ENCODE measurements around the gene TMEM109. TPM values are rescaled to one million over a fixed set of nuclear protein-coding genes. Genes with fewer than 3 reads are reported as not detected.

The TMEM109 gene
- total and polyA plus RNA-seq, 2 donors, result 18.7 to 58.1 TPM

DNA sequence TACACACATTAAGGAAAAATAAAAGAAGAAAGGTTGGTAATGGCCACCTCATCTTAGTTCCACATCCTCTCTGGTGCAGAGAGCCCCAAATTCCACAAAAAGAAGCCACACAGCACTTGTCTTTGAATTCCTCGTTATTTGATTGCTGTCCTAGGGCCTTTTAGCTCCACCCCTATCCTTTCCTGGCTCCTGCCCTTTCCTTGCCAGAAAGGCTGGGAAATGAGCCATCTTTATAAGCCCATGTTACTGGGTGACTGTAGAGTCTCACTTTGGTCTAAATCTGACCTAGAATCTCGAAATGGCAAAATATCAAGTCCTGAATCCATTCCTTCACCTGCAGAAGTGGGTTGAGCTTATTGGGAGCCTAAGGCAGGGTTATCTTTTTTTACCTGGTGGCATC, 6.0 kb downstream of the TMEM109 start:
- H3K27me3 ChIP-seq (ENCODE audit: control insufficient read depth in 2 of 2, insufficient read depth in 1 of 2, low read length in 1 of 2), result peaks cover 13 to 21% of the 10 kb centered on the region in 2 donors
- H3K27ac ChIP-seq (ENCODE audit: low read depth in 1 of 2, low read length in 1 of 2), result no peak overlapping the region
- peaks cover 27 to 45% of the 10 kb centered on the region in 2 donors for H3K4me1 ChIP-seq (ENCODE audit: control insufficient read depth in 2 of 2, insufficient read depth in 2 of 2, low read length in 2 of 2)
- H3K9me3 ChIP-seq (ENCODE audit: control insufficient read depth in 2 of 2, insufficient read depth in 1 of 2, low read length in 1 of 2), result peaks cover 0 to 5% of the 10 kb centered on the region in 2 donors
- WGBS, result 94% methylated on average over 2 of the region's 2 CpGs
- no peak for DNase-seq (ENCODE audit: low read depth in 6 of 9, low spot score in 9 of 9)
- peaks cover 43 to 45% of the 10 kb centered on the region in 2 donors for H3K36me3 ChIP-seq (ENCODE audit: control insufficient read depth in 2 of 2, insufficient read depth in 2 of 2, low read length in 1 of 2)
- no peak overlapping the region for H3K4me3 ChIP-seq (ENCODE audit: low read length in 2 of 2)

DNA sequence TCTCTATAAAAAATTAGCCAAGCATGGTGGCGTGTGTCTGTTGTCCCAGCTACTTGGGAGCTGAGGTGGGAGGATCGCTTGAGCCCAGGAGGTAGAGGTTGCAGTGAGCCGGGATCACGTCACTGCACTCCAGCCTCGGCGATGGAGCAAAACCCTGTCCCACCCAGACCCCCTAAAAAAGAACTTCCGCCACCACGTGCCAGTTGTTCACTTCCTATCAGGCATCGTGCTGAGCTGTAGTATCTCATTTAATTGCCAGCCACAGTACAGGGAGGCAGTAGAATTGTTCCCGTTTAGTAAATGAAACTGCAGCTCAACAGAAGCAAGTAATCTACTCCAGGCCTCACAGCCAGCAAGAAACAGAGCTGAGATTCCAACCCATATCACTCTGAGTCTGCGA, 7.3 kb downstream of the TMEM109 start:
- peaks cover 21 to 43% of the 10 kb centered on the region in 2 donors for H3K4me1 ChIP-seq (ENCODE audit: control insufficient read depth in 2 of 2, insufficient read depth in 2 of 2, low read length in 2 of 2)

DNA sequence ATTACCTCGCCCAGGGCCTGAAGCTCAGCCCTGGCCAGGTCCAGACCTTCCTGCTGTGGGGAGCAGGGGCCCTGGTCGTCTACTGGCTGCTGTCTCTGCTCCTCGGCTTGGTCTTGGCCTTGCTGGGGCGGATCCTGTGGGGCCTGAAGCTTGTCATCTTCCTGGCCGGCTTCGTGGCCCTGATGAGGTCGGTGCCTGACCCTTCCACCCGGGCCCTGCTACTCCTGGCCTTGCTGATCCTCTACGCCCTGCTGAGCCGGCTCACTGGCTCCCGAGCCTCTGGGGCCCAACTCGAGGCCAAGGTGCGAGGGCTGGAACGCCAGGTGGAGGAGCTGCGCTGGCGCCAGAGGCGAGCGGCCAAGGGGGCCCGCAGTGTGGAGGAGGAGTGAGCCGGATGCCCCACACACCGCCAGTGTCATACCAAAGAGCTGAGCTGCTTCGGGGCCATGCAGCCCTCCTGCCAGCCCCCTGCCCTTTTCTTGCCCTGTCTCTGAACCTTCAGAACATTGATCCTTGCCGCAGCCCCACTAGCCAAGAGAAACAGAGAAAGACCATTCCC, 7.9 kb downstream of the TMEM109 start:
- peaks cover 18 to 40% of the 10 kb centered on the region in 2 donors for H3K27me3 ChIP-seq (ENCODE audit: control insufficient read depth in 2 of 2, insufficient read depth in 1 of 2, low read length in 1 of 2)
- WGBS, result 96% methylated on average over 23 of the region's 23 CpGs
- no peak overlapping the region for H3K27ac ChIP-seq (ENCODE audit: low read depth in 1 of 2, low read length in 1 of 2)
- H3K9me3 ChIP-seq (ENCODE audit: control insufficient read depth in 2 of 2, insufficient read depth in 1 of 2, low read length in 1 of 2), result peaks cover 0 to 7% of the 10 kb centered on the region in 2 donors
- H3K36me3 ChIP-seq (ENCODE audit: control insufficient read depth in 2 of 2, insufficient read depth in 2 of 2, low read length in 1 of 2), result peaks cover 43 to 45% of the 10 kb centered on the region in 2 donors
- DNase-seq (ENCODE audit: low read depth in 6 of 9, low spot score in 9 of 9), result no peak
- H3K4me1 ChIP-seq (ENCODE audit: control insufficient read depth in 2 of 2, insufficient read depth in 2 of 2, low read length in 2 of 2), result peaks cover 15 to 37% of the 10 kb centered on the region in 2 donors
- no peak overlapping the region for H3K4me3 ChIP-seq (ENCODE audit: low read length in 2 of 2)

More for the DNA sequence above, 7.3 kb downstream of the TMEM109 start:
- DNase-seq (ENCODE audit: low read depth in 6 of 9, low spot score in 9 of 9), result no peak
- peaks cover 0 to 7% of the 10 kb centered on the region in 2 donors for H3K9me3 ChIP-seq (ENCODE audit: control insufficient read depth in 2 of 2, insufficient read depth in 1 of 2, low read length in 1 of 2)
- peaks cover 43 to 45% of the 10 kb centered on the region in 2 donors for H3K36me3 ChIP-seq (ENCODE audit: control insufficient read depth in 2 of 2, insufficient read depth in 2 of 2, low read length in 1 of 2)
- no peak overlapping the region for H3K4me3 ChIP-seq (ENCODE audit: low read length in 2 of 2)
- over 99% methylated on average over 11 of the region's 11 CpGs for WGBS
- peaks cover 18 to 34% of the 10 kb centered on the region in 2 donors for H3K27me3 ChIP-seq (ENCODE audit: control insufficient read depth in 2 of 2, insufficient read depth in 1 of 2, low read length in 1 of 2)
- H3K27ac ChIP-seq (ENCODE audit: low read depth in 1 of 2, low read length in 1 of 2), result no peak overlapping the region

DNA sequence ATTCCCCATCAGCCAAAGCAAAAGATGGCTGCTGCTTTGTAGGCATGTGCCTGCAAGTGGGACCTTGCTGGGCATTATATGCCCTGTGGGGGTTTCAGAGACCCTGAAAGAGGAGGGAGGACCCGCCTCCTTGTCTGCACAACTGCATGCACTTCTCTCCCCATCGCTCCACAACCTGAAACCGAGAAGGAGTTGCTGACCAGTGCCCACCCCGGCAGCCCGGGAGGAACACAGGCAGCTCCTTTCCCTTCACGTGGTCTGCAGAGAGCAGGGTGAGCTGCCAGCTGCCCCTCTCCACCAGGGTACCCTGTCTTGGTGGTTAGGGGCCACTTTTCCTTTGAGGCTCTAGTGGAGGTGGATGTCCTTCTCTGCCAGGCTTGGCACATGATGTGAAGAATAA, 8.9 kb downstream of the TMEM109 start:
- Histone ChIP-seq H3K4me1 (ENCODE audit: control insufficient read depth in 2 of 2, insufficient read depth in 2 of 2, low read length in 2 of 2) (peaks cover 7 to 29% of the 10 kb centered on the region in 2 donors), H3K4me3 (ENCODE audit: low read length in 2 of 2) (no peak overlapping the region), H3K9me3 (ENCODE audit: control insufficient read depth in 2 of 2, insufficient read depth in 1 of 2, low read length in 1 of 2) (peaks cover 0 to 7% of the 10 kb centered on the region in 2 donors), H3K27ac (ENCODE audit: low read depth in 1 of 2, low read length in 1 of 2) (no peak overlapping the region), H3K36me3 (ENCODE audit: control insufficient read depth in 2 of 2, insufficient read depth in 2 of 2, low read length in 1 of 2) (peaks cover 43 to 45% of the 10 kb centered on the region in 2 donors), H3K27me3 (ENCODE audit: control insufficient read depth in 2 of 2, insufficient read depth in 1 of 2, low read length in 1 of 2) (peaks cover 18 to 50% of the 10 kb centered on the region in 2 donors)
- 98% methylated on average over 6 of the region's 6 CpGs for WGBS
- DNase-seq (ENCODE audit: low read depth in 6 of 9, low spot score in 9 of 9), result no peak

DNA sequence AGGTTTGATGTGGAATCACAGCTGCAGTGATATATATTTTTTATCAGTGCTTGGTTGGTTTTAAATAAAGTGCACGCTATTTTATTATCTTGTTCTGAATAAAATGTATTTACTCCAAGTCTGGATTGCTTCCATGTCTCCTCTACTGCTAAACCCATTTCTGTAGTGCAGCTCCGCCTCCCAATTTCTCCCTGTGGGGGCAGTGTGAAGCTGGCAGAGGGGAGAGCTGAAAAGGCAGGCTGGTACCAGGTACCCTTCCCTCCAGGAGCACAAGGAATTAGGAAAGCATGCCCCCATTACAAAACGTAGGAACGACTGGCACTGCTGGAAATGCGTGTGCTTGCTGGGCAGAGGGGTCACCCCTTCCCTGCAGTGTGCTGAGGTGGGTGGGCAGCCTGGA, 9.4 kb downstream of the TMEM109 start:
- Histone ChIP-seq H3K27ac (ENCODE audit: low read depth in 1 of 2, low read length in 1 of 2) (no peak overlapping the region), H3K9me3 (ENCODE audit: control insufficient read depth in 2 of 2, insufficient read depth in 1 of 2, low read length in 1 of 2) (peaks cover 0 to 7% of the 10 kb centered on the region in 2 donors), H3K27me3 (ENCODE audit: control insufficient read depth in 2 of 2, insufficient read depth in 1 of 2, low read length in 1 of 2) (peaks cover 18 to 50% of the 10 kb centered on the region in 2 donors), H3K4me1 (ENCODE audit: control insufficient read depth in 2 of 2, insufficient read depth in 2 of 2, low read length in 2 of 2) (peaks cover 7 to 29% of the 10 kb centered on the region in 2 donors), H3K36me3 (ENCODE audit: control insufficient read depth in 2 of 2, insufficient read depth in 2 of 2, low read length in 1 of 2) (peaks cover 41 to 43% of the 10 kb centered on the region in 2 donors), H3K4me3 (ENCODE audit: low read length in 2 of 2) (no peak overlapping the region)
- 93% methylated on average over 5 of the region's 5 CpGs for WGBS
- DNase-seq (ENCODE audit: low read depth in 6 of 9, low spot score in 9 of 9), result no peak

DNA sequence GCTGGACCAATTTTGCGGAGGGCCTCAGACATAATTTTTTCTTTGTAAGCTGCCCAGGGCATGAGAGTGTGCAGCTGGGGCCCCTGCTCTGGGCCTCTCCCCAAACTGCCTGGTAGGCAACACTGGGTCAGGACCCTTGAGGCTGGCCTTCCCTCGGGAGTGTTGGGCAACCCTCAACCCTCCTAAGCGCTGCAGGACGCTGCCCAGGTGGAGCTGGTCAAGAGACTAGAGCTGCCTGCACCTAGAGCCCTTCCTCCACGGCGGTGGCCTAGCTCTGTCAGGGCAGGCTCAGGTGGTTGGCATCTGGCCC, 9.8 kb downstream of the TMEM109 start:
- H3K4me1 ChIP-seq (ENCODE audit: control insufficient read depth in 2 of 2, insufficient read depth in 2 of 2, low read length in 2 of 2), result peaks cover 7 to 29% of the 10 kb centered on the region in 2 donors

DNA sequence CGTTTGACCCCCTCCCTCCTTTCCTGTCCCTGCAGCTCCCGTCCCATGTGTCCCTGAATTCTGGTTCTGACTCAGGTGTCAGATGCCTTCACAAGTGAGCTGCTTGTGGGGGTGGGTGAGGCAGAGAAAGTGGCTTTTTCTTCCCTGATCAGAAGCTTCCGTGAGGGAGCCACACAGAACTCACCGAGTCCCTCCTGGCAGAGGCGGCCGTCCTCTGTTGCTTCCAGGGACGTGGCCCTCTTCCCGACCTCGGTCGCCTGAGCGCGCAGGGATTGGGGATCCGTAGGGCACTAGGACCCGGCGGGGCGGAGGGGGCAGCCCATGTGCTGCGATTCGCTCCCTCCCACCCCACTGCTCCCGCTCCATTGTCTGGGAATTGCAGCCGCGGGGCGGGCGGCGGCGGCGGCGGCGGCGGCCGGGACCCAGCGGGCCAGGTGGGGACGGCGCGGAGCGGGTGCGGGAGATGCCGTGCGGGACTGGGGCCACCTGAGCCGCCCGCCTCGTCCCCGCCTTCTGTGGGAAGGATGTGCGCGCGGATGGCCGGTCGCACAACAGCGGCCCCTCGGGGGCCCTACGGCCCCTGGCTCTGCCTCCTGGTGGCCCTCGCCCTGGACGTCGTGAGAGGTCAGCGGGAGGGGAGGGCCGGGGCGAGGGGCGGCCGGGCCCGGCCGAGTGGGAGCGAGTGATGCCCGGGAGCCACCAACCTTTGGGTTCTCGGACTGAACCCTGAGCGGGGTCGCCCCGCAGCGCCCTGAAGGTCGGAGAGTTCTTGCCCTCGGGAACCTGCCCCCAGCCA, 10.3 kb downstream of the TMEM109 start, which contains the start of gene TMEM132A:
Gene TMEM132A (plus strand): TSS at position 351 of the 796 bp plus-strand sequence. CDS start 174 bp downstream, at position 525.
- 2% methylated on average over 69 of the region's 69 CpGs for whole genome bisulfite sequencing
- H3K27me3 ChIP-seq (ENCODE audit: control insufficient read depth in 2 of 2, insufficient read depth in 1 of 2, low read length in 1 of 2), result peaks cover 18 to 60% of the 10 kb centered on the region in 2 donors
- peaks cover 7 to 29% of the 10 kb centered on the region in 2 donors for H3K4me1 ChIP-seq (ENCODE audit: control insufficient read depth in 2 of 2, insufficient read depth in 2 of 2, low read length in 2 of 2)
- peaks cover 0 to 7% of the 10 kb centered on the region in 2 donors for H3K9me3 ChIP-seq (ENCODE audit: control insufficient read depth in 2 of 2, insufficient read depth in 1 of 2, low read length in 1 of 2)
- H3K27ac ChIP-seq (ENCODE audit: low read depth in 1 of 2, low read length in 1 of 2), result no peak within 1 kb of the TSS
- no peak for DNase-seq (ENCODE audit: low read depth in 6 of 9, low spot score in 9 of 9)
- H3K4me3 ChIP-seq (ENCODE audit: low read length in 2 of 2), result peak within 1 kb of the TSS; percentile 20 to 49
- peaks cover 41% of the 10 kb centered on the region in 2 donors for H3K36me3 ChIP-seq (ENCODE audit: control insufficient read depth in 2 of 2, insufficient read depth in 2 of 2, low read length in 1 of 2)

More for the DNA sequence above, 9.8 kb downstream of the TMEM109 start:
- Histone ChIP-seq H3K36me3 (ENCODE audit: control insufficient read depth in 2 of 2, insufficient read depth in 2 of 2, low read length in 1 of 2) (peaks cover 41% of the 10 kb centered on the region in 2 donors), H3K4me3 (ENCODE audit: low read length in 2 of 2) (no peak overlapping the region), H3K27ac (ENCODE audit: low read depth in 1 of 2, low read length in 1 of 2) (no peak overlapping the region), H3K27me3 (ENCODE audit: control insufficient read depth in 2 of 2, insufficient read depth in 1 of 2, low read length in 1 of 2) (peaks cover 18 to 54% of the 10 kb centered on the region in 2 donors), H3K9me3 (ENCODE audit: control insufficient read depth in 2 of 2, insufficient read depth in 1 of 2, low read length in 1 of 2) (peaks cover 0 to 7% of the 10 kb centered on the region in 2 donors)
- no peak for DNase-seq (ENCODE audit: low read depth in 6 of 9, low spot score in 9 of 9)
- 75% methylated on average over 6 of the region's 6 CpGs for WGBS

DNA sequence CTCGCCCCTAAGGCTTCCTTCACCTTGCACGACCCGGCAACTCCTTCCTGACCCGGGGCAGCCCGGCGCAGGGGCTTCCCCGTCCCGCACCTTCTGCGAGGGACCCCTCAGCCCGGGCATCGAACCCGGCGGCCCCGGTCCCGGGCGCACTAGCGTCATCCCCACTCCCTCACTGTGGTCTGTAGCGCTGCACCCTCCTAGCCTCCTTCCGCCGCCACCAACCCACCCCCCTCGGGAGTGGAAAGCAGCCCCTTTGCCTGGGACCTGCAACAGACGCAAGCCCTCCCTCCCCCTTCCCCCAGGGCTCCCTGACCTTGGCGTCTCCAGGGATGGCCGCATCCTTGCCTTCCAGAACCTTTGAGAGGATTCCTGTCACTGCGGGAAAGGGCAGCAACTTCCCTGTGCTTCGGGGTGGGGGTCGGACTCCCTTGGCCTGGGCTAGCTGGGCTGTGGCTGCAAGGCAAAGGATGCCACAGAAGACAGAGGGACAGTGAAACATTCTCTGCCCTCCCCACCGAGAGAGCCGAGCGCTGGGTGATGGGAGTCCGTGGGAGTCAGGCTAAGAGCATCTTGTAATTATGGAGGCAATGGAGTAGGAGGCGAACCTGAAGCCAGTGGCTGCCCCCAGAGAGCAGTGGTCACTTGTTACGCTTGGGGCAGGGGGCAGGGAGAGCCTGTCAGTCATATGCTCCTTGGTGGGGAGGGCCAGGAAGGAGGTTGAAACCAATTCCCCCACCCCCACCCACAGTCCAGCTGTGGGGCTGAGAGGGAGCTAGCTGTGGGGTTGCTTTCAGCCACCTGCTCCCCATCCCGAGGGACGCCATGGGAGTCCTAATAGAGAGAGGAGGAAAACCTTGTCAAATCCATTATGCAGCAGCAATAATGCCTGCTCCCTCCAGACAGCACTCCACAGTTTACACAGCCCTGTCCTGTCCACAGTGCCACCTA, 11.2 kb downstream of the TMEM109 start:
- peak in 1 of 9 donors; percentile 25 for DNase-seq (ENCODE audit: low read depth in 6 of 9, low spot score in 9 of 9)
- Histone ChIP-seq H3K9me3 (ENCODE audit: control insufficient read depth in 2 of 2, insufficient read depth in 1 of 2, low read length in 1 of 2) (peaks cover 0 to 7% of the 10 kb centered on the region in 2 donors), H3K4me3 (ENCODE audit: low read length in 2 of 2) (peak overlapping the region; percentile 20 to 49), H3K36me3 (ENCODE audit: control insufficient read depth in 2 of 2, insufficient read depth in 2 of 2, low read length in 1 of 2) (peaks cover 32 to 36% of the 10 kb centered on the region in 2 donors), H3K27ac (ENCODE audit: low read depth in 1 of 2, low read length in 1 of 2) (no peak overlapping the region), H3K4me1 (ENCODE audit: control insufficient read depth in 2 of 2, insufficient read depth in 2 of 2, low read length in 2 of 2) (peaks cover 7 to 24% of the 10 kb centered on the region in 2 donors), H3K27me3 (ENCODE audit: control insufficient read depth in 2 of 2, insufficient read depth in 1 of 2, low read length in 1 of 2) (peaks cover 18 to 67% of the 10 kb centered on the region in 2 donors)
- 8% methylated on average over 35 of the region's 35 CpGs for WGBS
